ENCODE measurements around the gene GSN. TPM values are rescaled to one million over a fixed set of nuclear protein-coding genes. Genes with fewer than 3 reads are reported as not detected.
A peak's percentile ranks its signal among the peaks of the same experiment; 100 is the strongest.

The GSN gene
- total and polyA plus RNA-seq, 2 of the 13 experiments (the other 11 are each of a cell fraction or from before 2014, with no cell fraction given): 294 to 307 TPM

GRCh38 chr9:121286973-121287741 lies 19.2 kb downstream of the GSN start (continued):
- TF ChIP-seq ZFP90 (CRISPR knock-in tag; IDR thresholded peaks at IDR 0.05; ENCODE audit: borderline replicate concordance): no peak
- no peak for TF ChIP-seq ZBTB26 (CRISPR knock-in tag; IDR thresholded peaks at IDR 0.05; ENCODE audit: borderline replicate concordance)
- TF ChIP-seq PHF8 (CRISPR knock-in tag; IDR thresholded peaks at IDR 0.05): no peak
- no peak; the same call in 1 of the 2 replicates for TF ChIP-seq ARID4A (CRISPR knock-in tag; IDR thresholded peaks at IDR 0.05; ENCODE audit: borderline replicate concordance)
- TF ChIP-seq RXRA (CRISPR knock-in tag; IDR thresholded peaks at IDR 0.05): peak; percentile 83; the same call in 1 of the 2 replicates
- TF ChIP-seq ZBTB2 (CRISPR knock-in tag; IDR thresholded peaks at IDR 0.05; ENCODE audit: low read depth): no peak
- no peak for TF ChIP-seq NCOA5 (CRISPR knock-in tag; IDR thresholded peaks at IDR 0.05)
- TF ChIP-seq FOSL2 (CRISPR knock-in tag; IDR thresholded peaks at IDR 0.05): peak; percentile 99
- TF ChIP-seq SNAPC5 (CRISPR knock-in tag; IDR thresholded peaks at IDR 0.05; ENCODE audit: borderline replicate concordance): no peak
- no peak for TF ChIP-seq DZIP1 (CRISPR knock-in tag; IDR thresholded peaks at IDR 0.05)
- no peak for TF ChIP-seq ZNF431 (CRISPR knock-in tag; IDR thresholded peaks at IDR 0.05; ENCODE audit: borderline replicate concordance, low read depth)
- TF ChIP-seq ZFP37 (CRISPR knock-in tag; IDR thresholded peaks at IDR 0.05; ENCODE audit: borderline replicate concordance): no peak
- TF ChIP-seq NCOA1 (CRISPR knock-in tag; IDR thresholded peaks at IDR 0.05): no peak
- TF ChIP-seq TIGD3 (CRISPR knock-in tag; IDR thresholded peaks at IDR 0.05; ENCODE audit: borderline replicate concordance): no peak
- no peak for TF ChIP-seq ZNF235 (CRISPR knock-in tag; IDR thresholded peaks at IDR 0.05; ENCODE audit: borderline replicate concordance)

Data from HepG2 (cell line).